NCI-H2196 treated with DMSO at 0.1 percent for 48 hours (cell line): ENCODE data around the gene USP8.

Experiments
- DNase-seq: peaks from one replicate; lab custom pipeline; 2025; ENCODE audit not compliant: unreplicated experiment; lab: John Stamatoyannopoulos, UW

USP8 gene

GRCh38 chr15:50531766-50532165 lies 107.6 kb downstream of the USP8 start:
- no peak for DNase-seq

GRCh38 chr15:50542887-50543210 lies 118.6 kb downstream of the USP8 start:
- DNase-seq: no peak

- no peak for DNase-seq
Observed at GRCh38 chr15:50543556-50543955, 119.4 kb downstream of the USP8 start.

GRCh38 chr15:50544368-50544767 lies 120.2 kb downstream of the USP8 start:
- no peak for DNase-seq

- DNase-seq: no peak
Observed at GRCh38 chr15:50546566-50546965, 122.4 kb downstream of the USP8 start, which contains the start of gene USP50. USP50 (minus strand) TSS chr15:50546666; CDS start chr15:50546525, 141 bp downstream.

- DNase-seq: no peak
Observed at GRCh38 chr15:50549326-50549725, 125.1 kb downstream of the USP8 start.

GRCh38 chr15:50552238-50552637 lies 128.0 kb downstream of the USP8 start:
- DNase-seq: no peak

GRCh38 chr15:50556642-50557371 lies 132.6 kb downstream of the USP8 start:
- no peak for DNase-seq

- DNase-seq: no peak
Observed at GRCh38 chr15:50558012-50558411, 133.8 kb downstream of the USP8 start.

- no peak for DNase-seq
Observed at GRCh38 chr15:50562735-50563640, 138.8 kb downstream of the USP8 start.

- DNase-seq: no peak
Observed at GRCh38 chr15:50563756-50564155, 139.6 kb downstream of the USP8 start.
